Upper lobe of left lung (tissue), 6 donors: Measurements from ENCODE around the gene ZNF112. TPM values are rescaled to one million over a fixed set of nuclear protein-coding genes. Genes with fewer than 3 reads are reported as not detected.
"Not testable (repeated sequence)": the region's sequence is repeated elsewhere in the genome, so short reads cannot be mapped to it uniquely, and the experiment has no call there.

Experiments
- ATAC-seq, 2 donors: fragments of 200-7000 bp; cut with Tn5 transposase; one replicate each; pipeline ENCODE4 v1.9.1; 2022; ENCODE audit warnings: mild to moderate bottlenecking in 2 of 2, moderate library complexity in 2 of 2; ENCODE audit not compliant: low FRiP score in 2 of 2
- DNase-seq, 2 donors: peaks; one replicate each; pipeline ENCODE4 v3.0.0-alpha.2; 2019 to 2020
- H3K27ac ChIP-seq, 4 donors: fragments of 200-600 bp; sonication (generic); one replicate each; pipeline ENCODE4 v1.5.1; 2016 to 2019
- H3K27me3 ChIP-seq, 4 donors: fragments of 200-600 bp; sonication (generic); one replicate each; pipeline ENCODE4 v1.5.1; 2017 to 2019
- H3K36me3 ChIP-seq, 4 donors: fragments of 200-600 bp; sonication (generic); one replicate each; pipeline ENCODE4 v1.5.1; 2016 to 2019
- H3K4me1 ChIP-seq, 4 donors: fragments of 200-600 bp; sonication (generic); one replicate each; pipeline ENCODE4 v1.5.1; 2018 to 2019
- H3K4me3 ChIP-seq, 4 donors: fragments of 200-600 bp; sonication (generic); one replicate each; pipeline ENCODE4 v1.5.1; 2017 to 2019; ENCODE audit warnings: mild to moderate bottlenecking in 2 of 4, moderate library complexity in 1 of 4
- H3K9me3 ChIP-seq, 4 donors: fragments of 200-600 bp; sonication (generic); one replicate each; pipeline ENCODE4 v1.5.1; 2018 to 2019
- CTCF ChIP-seq, 6 experiments: fragments of 450-650 bp in 4 of 6; fragments of 200-600 bp in 2 of 6; sonication (generic) in 2 of 6; IDR thresholded peaks; one replicate each; pipeline ENCODE4 v1.5.1; 2016 to 2019; ENCODE audit warnings: antibody characterized with exemption in 6 of 6
- EP300 ChIP-seq, 4 donors: sonication (generic); formaldehyde crosslinking; IDR thresholded peaks; one replicate each; pipeline ENCODE4 v1.5.1; 2017; ENCODE audit warnings: antibody characterized with exemption in 4 of 4, control low read depth in 2 of 4
- POLR2A ChIP-seq, 4 donors: fragments of 450-650 bp; IDR thresholded peaks; one replicate each; pipeline ENCODE4 v1.5.1; 2016 to 2017; ENCODE audit warnings: antibody characterized with exemption in 4 of 4, mild to moderate bottlenecking in 2 of 4
- POLR2AphosphoS5 ChIP-seq, 2 donors: sonication (generic); formaldehyde crosslinking; IDR thresholded peaks; one replicate each; pipeline ENCODE4 v1.5.1; 2017; ENCODE audit warnings: antibody characterized with exemption in 2 of 2
- WGBS, 2 donors: methylation state at CpG; one replicate each; pipeline ENCODE4 v1.1.5; 2017 to 2018; 5-methylcytosine and 5-hydroxymethylcytosine counted together
- total RNA-seq, 6 donors: library from RNA; depleted of rRNA in 4 of 6; stranded (reverse); fragments of >200 nt in 4 of 6; gene quantifications; one replicate each; pipeline versions ENCODE4 v1.1.0 to v1.2.1, GENCODE V29; 2016 to 2021
- donor health status: DM: no; HTN: no; CAD: no; lungs with moderate emphysema.
- donor health status: DM: no; HTN: yes; CAD: no; lungs with severe emphysema.

Gene ZNF112
- total RNA-seq, 6 donors from 2014 or later: 0.44 to 6.3 (median 4.0) TPM

GRCh38 chr19:44367024-44367423 is 10.5 kb upstream of the ZNF112 start:
- Histone ChIP-seq H3K9me3 (peaks cover 0 to 14% (median 6%) of the 10 kb centered on the region in 4 donors), H3K27me3 (no peaks in the 10 kb centered on the region), H3K36me3 (no peaks in the 10 kb centered on the region), H3K4me3 (no peak overlapping the region), H3K4me1 (no peaks in the 10 kb centered on the region), H3K27ac (no peak overlapping the region)
- DNase-seq: no peak
- no peak for ATAC-seq
- no peak for TF ChIP-seq EP300 (IDR thresholded peaks at IDR 0.05)
- TF ChIP-seq POLR2A (IDR thresholded peaks at IDR 0.05): no peak
- TF ChIP-seq POLR2AphosphoS5 (IDR thresholded peaks at IDR 0.05): no peak
- 50 to 63% methylated on average over 16 to 17 of the region's 17 CpGs for WGBS, 2 donors

GRCh38 chr19:44346556-44346955 is 9.9 kb downstream of the ZNF112 start:
- no peaks in the 10 kb centered on the region for H3K27me3 ChIP-seq
- DNase-seq (no peak), ATAC-seq (no peak)
- no peak for TF ChIP-seq EP300 (IDR thresholded peaks at IDR 0.05)
- TF ChIP-seq CTCF (IDR thresholded peaks at IDR 0.05): no peak
- no peak for TF ChIP-seq POLR2A (IDR thresholded peaks at IDR 0.05)
- TF ChIP-seq POLR2AphosphoS5 (IDR thresholded peaks at IDR 0.05): no peak
- H3K9me3 ChIP-seq: peaks cover 33 to 90% (median 66%) of the 10 kb centered on the region in 4 donors
- H3K27ac ChIP-seq: no peak overlapping the region
- 85 to 88% methylated on average over 4 of the region's 4 CpGs for WGBS, 2 donors
- H3K36me3 ChIP-seq: peaks cover 0 to 5% (median 3%) of the 10 kb centered on the region in 4 donors
- H3K4me3 ChIP-seq: no peak overlapping the region
- no peaks in the 10 kb centered on the region for H3K4me1 ChIP-seq

- no peak for ATAC-seq
- 88 to 94% methylated on average over 4 of the region's 4 CpGs for WGBS, 2 donors
- peaks cover 0 to 5% (median 3%) of the 10 kb centered on the region in 4 donors for H3K36me3 ChIP-seq
- no peak overlapping the region for H3K27ac ChIP-seq
- no peaks in the 10 kb centered on the region for H3K27me3 ChIP-seq
- no peak for DNase-seq
- H3K4me3 ChIP-seq: no peak overlapping the region
- peaks cover 34 to 87% (median 65%) of the 10 kb centered on the region in 4 donors for H3K9me3 ChIP-seq
- TF ChIP-seq CTCF (IDR thresholded peaks at IDR 0.05): no peak
- H3K4me1 ChIP-seq: no peaks in the 10 kb centered on the region
These were observed 10.5 kb downstream of the ZNF112 start for GRCh38 chr19:44345959-44346358.

GRCh38 chr19:44344255-44344654 is 12.2 kb downstream of the ZNF112 start:
- WGBS, 2 donors: 31 to 43% methylated on average over 1 of the region's 1 CpG
- H3K4me3 ChIP-seq: no peak overlapping the region
- H3K4me1 ChIP-seq: no peaks in the 10 kb centered on the region
- H3K27ac ChIP-seq: no peak overlapping the region
- no peaks in the 10 kb centered on the region for H3K27me3 ChIP-seq
- ATAC-seq: no peak
- peaks cover 30 to 88% (median 65%) of the 10 kb centered on the region in 4 donors for H3K9me3 ChIP-seq
- no peak for TF ChIP-seq POLR2A (IDR thresholded peaks at IDR 0.05)
- no peak for TF ChIP-seq EP300 (IDR thresholded peaks at IDR 0.05)
- no peak for TF ChIP-seq POLR2AphosphoS5 (IDR thresholded peaks at IDR 0.05)
- no peak for TF ChIP-seq CTCF (IDR thresholded peaks at IDR 0.05)
- DNase-seq: no peak
- peaks cover 0 to 17% (median 15%) of the 10 kb centered on the region in 4 donors for H3K36me3 ChIP-seq

- Histone ChIP-seq H3K9me3 (peaks cover 17 to 73% (median 55%) of the 10 kb centered on the region in 4 donors), H3K27ac (no peak overlapping the region), H3K36me3 (peaks cover 0 to 33% (median 25%) of the 10 kb centered on the region in 4 donors), H3K4me1 (no peaks in the 10 kb centered on the region), H3K4me3 (no peak overlapping the region), H3K27me3 (no peaks in the 10 kb centered on the region)
- DNase-seq: no peak
- no peak for ATAC-seq
- WGBS, 2 donors: 82 to 91% methylated on average over 2 of the region's 2 CpGs
- TF ChIP-seq CTCF (IDR thresholded peaks at IDR 0.05): no peak
- no peak for TF ChIP-seq POLR2A (IDR thresholded peaks at IDR 0.05)
- TF ChIP-seq EP300 (IDR thresholded peaks at IDR 0.05): no peak
- TF ChIP-seq POLR2AphosphoS5 (IDR thresholded peaks at IDR 0.05): no peak
These were observed 14.7 kb downstream of the ZNF112 start for GRCh38 chr19:44341794-44342193.

- H3K4me3 ChIP-seq, H3K27ac ChIP-seq, DNase-seq, ATAC-seq, H3K27me3 ChIP-seq, H3K4me1 ChIP-seq: not testable (repeated sequence)
- whole genome bisulfite sequencing, 2 donors: 52 to 75% methylated on average over 3 of the region's 3 CpGs
- H3K36me3 ChIP-seq: peaks cover 17 to 91% (median 70%) of the 10 kb centered on the region in 4 donors
- H3K9me3 ChIP-seq: peaks cover 32 to 78% (median 72%) of the 10 kb centered on the region in 4 donors
These were observed 21.8 kb downstream of the ZNF112 start for GRCh38 chr19:44334639-44335038.
